GDM1 (cell line): Measurements from ENCODE around the gene MED19.
"Not testable (repeated sequence)": the region's sequence is repeated elsewhere in the genome, so short reads cannot be mapped to it uniquely, and the experiment has no call there.

Experiments used
- DNase-seq: peaks from one replicate; lab custom pipeline; 2025; lab: John Stamatoyannopoulos, UW

Gene MED19

GRCh38 chr11:57704932-57705331 is 7.1 kb downstream of the MED19 start:
- DNase-seq: no peak

- no peak for DNase-seq
Measured at GRCh38 chr11:57703341-57703740, 8.7 kb downstream of the MED19 start.

GRCh38 chr11:57700425-57700824 is 11.6 kb downstream of the MED19 start:
- no peak for DNase-seq

GRCh38 chr11:57699813-57700212 is 12.2 kb downstream of the MED19 start:
- DNase-seq: no peak

GRCh38 chr11:57698843-57699365 is 13.1 kb downstream of the MED19 start:
- DNase-seq: no peak

GRCh38 chr11:57690474-57690873 is 21.5 kb downstream of the MED19 start:
- DNase-seq: not testable (repeated sequence)

GRCh38 chr11:57681168-57681567 is 30.8 kb downstream of the MED19 start:
- DNase-seq: no peak

GRCh38 chr11:57680552-57680874 is 31.5 kb downstream of the MED19 start:
- no peak for DNase-seq

- no peak for DNase-seq
Measured at GRCh38 chr11:57679396-57679795, 32.6 kb downstream of the MED19 start.

- no peak for DNase-seq
Measured at GRCh38 chr11:57675176-57675941, 36.7 kb downstream of the MED19 start.

GRCh38 chr11:57674251-57674650 is 37.8 kb downstream of the MED19 start:
- DNase-seq: no peak

GRCh38 chr11:57668434-57668782 is 43.6 kb downstream of the MED19 start:
- no peak for DNase-seq

- peak; percentile 100 for DNase-seq
Measured at GRCh38 chr11:57667736-57668433, 44.1 kb downstream of the MED19 start, which contains the start of gene ZDHHC5. TSS of gene ZDHHC5 (plus strand) at chr11:57668114. CDS start at chr11:57673091, 4,977 bp downstream.

GRCh38 chr11:57667117-57667735 is 44.8 kb downstream of the MED19 start:
- peak; percentile 97 for DNase-seq

GRCh38 chr11:57663975-57664374 is 48.0 kb downstream of the MED19 start:
- no peak for DNase-seq

GRCh38 chr11:57662893-57663292 is 49.1 kb downstream of the MED19 start:
- no peak for DNase-seq

- no peak for DNase-seq
Measured at GRCh38 chr11:57659669-57660068, 52.3 kb downstream of the MED19 start.

- no peak for DNase-seq
Measured at GRCh38 chr11:57658023-57658361, 54.0 kb downstream of the MED19 start.

GRCh38 chr11:57657194-57658022 is 54.6 kb downstream of the MED19 start, which contains the start of gene CLP1:
TSS of gene CLP1 (plus strand) at chr11:57657762. CDS start at chr11:57659477, 1,715 bp downstream.
- DNase-seq: peak; percentile 97

- no peak for DNase-seq
Measured at GRCh38 chr11:57656885-57657193, 55.2 kb downstream of the MED19 start.
